OCI-LY1 (cell line): ENCODE measurements around the gene NDUFA5.

Experiments
- H2AFZ ChIP-seq: fragments of 200-600 bp; sonication (generic), shearing (Covaris generic); 2 replicates; pipeline ENCODE4 v1.6.0; 2014; ENCODE audit warnings: antibody characterized with exemption, mild to moderate bottlenecking, low read length
- H3F3A ChIP-seq: fragments of 200-600 bp; sonication (generic), shearing (Covaris generic); 2 replicates; pipeline ENCODE4 v1.6.0; 2014; ENCODE audit warnings: mild to moderate bottlenecking, antibody characterized with exemption, low read length, moderate library complexity; ENCODE audit not compliant: insufficient read depth
- H3K27ac ChIP-seq: fragments of 200-600 bp; sonication (generic); 2 replicates; pipeline ENCODE4 v1.5.1; 2014; ENCODE audit warnings: low read length, mixed run types, mild to moderate bottlenecking, low read depth; ENCODE audit not compliant: poor library complexity, severe bottlenecking
- H3K27me3 ChIP-seq: fragments of 200-600 bp; sonication (generic); 2 replicates; pipeline ENCODE4 v1.6.0; 2014; ENCODE audit warnings: antibody characterized with exemption, mild to moderate bottlenecking, low read length, moderate library complexity; ENCODE audit not compliant: insufficient read depth
- H3K36me3 ChIP-seq: fragments of 200-600 bp; sonication (generic); 2 replicates; pipeline ENCODE4 v1.6.1; 2014; ENCODE audit warnings: mild to moderate bottlenecking, antibody characterized with exemption, low read length, moderate library complexity, mixed read lengths; ENCODE audit not compliant: insufficient read depth
- H3K4me1 ChIP-seq: fragments of 200-600 bp; sonication (generic); 2 replicates; pipeline ENCODE4 v1.5.1; 2014; ENCODE audit warnings: mild to moderate bottlenecking, low read length, moderate library complexity; ENCODE audit not compliant: insufficient read depth, severe bottlenecking
- H3K4me2 ChIP-seq: fragments of 200-600 bp; sonication (generic), shearing (Covaris generic); 2 replicates; pipeline ENCODE4 v1.6.1; 2014; ENCODE audit warnings: low read length
- H3K4me3 ChIP-seq: fragments of 200-600 bp; sonication (generic); 2 replicates; pipeline ENCODE4 v1.5.1; 2014; ENCODE audit warnings: low read length, low read depth, mild to moderate bottlenecking, mixed read lengths; ENCODE audit not compliant: poor library complexity, severe bottlenecking
- H3K79me2 ChIP-seq: fragments of 200-600 bp; shearing (Covaris generic); 2 replicates; pipeline ENCODE4 v1.6.1; 2016; ENCODE audit warnings: mixed run types, low read length, mixed read lengths; ENCODE audit not compliant: insufficient read depth
- H3K9ac ChIP-seq: fragments of 200-600 bp; sonication (generic), shearing (Covaris generic); 2 replicates; pipeline ENCODE4 v1.6.1; 2014; ENCODE audit warnings: mild to moderate bottlenecking, low read length, mixed read lengths
- H3K9me2 ChIP-seq: fragments of 200-600 bp; sonication (generic), shearing (Covaris generic); 2 replicates; pipeline ENCODE4 v1.6.1; 2014; ENCODE audit warnings: low read depth, mild to moderate bottlenecking, low read length, mixed read lengths
- H3K9me3 ChIP-seq: fragments of 200-600 bp; shearing (Covaris generic); 2 replicates; pipeline ENCODE4 v1.6.1; 2014; ENCODE audit warnings: low read length, mixed read lengths
- H4K20me1 ChIP-seq: fragments of 200-600 bp; sonication (generic), shearing (Covaris generic); 2 replicates; pipeline ENCODE4 v1.6.0; 2016; ENCODE audit warnings: mild to moderate bottlenecking, low read length; ENCODE audit not compliant: insufficient read depth
- CTCF ChIP-seq: fragments of 200-600 bp; sonication (generic), shearing (Covaris generic); IDR thresholded peaks from 2 replicates; pipeline ENCODE4 v1.5.1; 2017; ENCODE audit warnings: mild to moderate bottlenecking, antibody characterized with exemption, low read length, moderate library complexity, mixed read lengths
- EZH2 ChIP-seq: fragments of 200-600 bp; sonication (generic), shearing (Covaris generic); IDR thresholded peaks from 2 replicates; pipeline ENCODE4 v1.8.0; 2017; ENCODE audit warnings: borderline replicate concordance, mixed run types, mild to moderate bottlenecking, antibody characterized with exemption, low read length, moderate library complexity, mixed read lengths

NDUFA5 gene

DNA sequence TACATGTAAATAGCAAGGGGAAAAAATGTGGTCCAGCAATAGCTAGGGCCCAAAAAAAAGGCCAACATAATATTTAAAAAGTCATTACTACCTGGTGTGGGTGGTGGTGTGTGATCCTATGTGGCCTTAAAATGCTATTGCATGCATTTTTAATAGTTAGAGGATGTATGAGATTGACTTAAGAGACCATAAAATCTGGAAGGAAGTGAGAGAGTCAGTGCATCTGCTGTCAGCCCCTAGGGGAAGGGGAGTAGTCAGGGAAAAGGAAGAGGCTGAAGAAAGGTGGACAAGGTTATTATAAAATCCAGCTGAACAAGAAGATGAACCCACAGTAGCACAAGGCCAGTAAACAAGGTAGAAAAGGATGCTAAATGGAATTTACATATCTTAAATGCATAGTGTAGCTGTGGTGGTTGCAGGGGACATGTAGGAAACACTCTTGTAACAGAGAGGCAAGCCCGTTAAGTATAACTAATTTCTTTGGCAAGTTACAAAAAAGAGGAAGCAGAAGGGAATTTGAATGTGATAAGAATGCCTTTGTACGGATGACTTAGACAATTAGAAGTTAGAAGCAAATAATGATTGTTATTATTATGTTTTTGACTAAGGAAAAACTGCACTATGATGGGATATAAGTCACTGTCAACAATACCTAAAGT, 11.9 kb upstream of the NDUFA5 start:
- H3K9ac ChIP-seq = no peak overlapping the region
- H3K27me3 ChIP-seq = no peaks in the 10 kb centered on the region
- H3K4me3 ChIP-seq = no peak overlapping the region

DNA sequence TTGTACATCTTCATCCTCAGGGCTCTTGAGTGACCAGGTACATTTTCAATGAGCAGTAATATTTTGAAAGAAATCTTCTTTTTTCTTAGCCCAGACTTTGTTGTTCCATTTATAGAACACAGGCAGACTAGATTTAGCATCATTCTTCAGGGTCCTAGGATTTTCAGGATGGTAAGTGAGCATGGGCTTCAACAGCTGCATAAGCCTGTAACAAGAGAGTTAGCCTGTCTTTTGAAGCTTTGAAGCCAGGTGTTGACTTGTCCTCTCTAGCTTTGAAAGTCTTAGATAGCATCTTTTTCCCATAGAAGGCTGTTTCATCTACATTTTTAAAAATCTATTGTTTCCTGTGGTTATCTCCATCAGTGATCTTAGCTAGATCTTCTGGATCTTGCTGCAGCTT, 4.5 kb upstream of the NDUFA5 start:
- TF ChIP-seq CTCF = no peak
- TF ChIP-seq EZH2 = no peak
- Histone ChIP-seq H2AFZ (no peak overlapping the region), H3K9me3 (no peaks in the 10 kb centered on the region), H3K9ac (no peak overlapping the region), H3F3A (no peaks in the 10 kb centered on the region; the same call in 1 of the 2 replicates), H3K9me2 (no peaks in the 10 kb centered on the region), H3K36me3 (no peaks in the 10 kb centered on the region), H3K4me2 (no peak overlapping the region), H4K20me1 (no peaks in the 10 kb centered on the region), H3K27me3 (no peaks in the 10 kb centered on the region), H3K79me2 (peaks cover 4% of the 10 kb centered on the region; the same call in 1 of the 2 replicates), H3K4me1 (peaks cover 6% of the 10 kb centered on the region), H3K4me3 (no peak overlapping the region), H3K27ac (no peak overlapping the region)

More for the DNA sequence above, 11.9 kb upstream of the NDUFA5 start:
- H4K20me1 ChIP-seq = no peaks in the 10 kb centered on the region
- no peak overlapping the region for H2AFZ ChIP-seq
- no peaks in the 10 kb centered on the region for H3K4me1 ChIP-seq
- H3K27ac ChIP-seq = no peak overlapping the region
- H3K4me2 ChIP-seq = no peak overlapping the region
- no peaks in the 10 kb centered on the region for H3K36me3 ChIP-seq
- H3K9me3 ChIP-seq = no peaks in the 10 kb centered on the region
- no peaks in the 10 kb centered on the region for H3K9me2 ChIP-seq
- no peak for TF ChIP-seq CTCF
- no peak for TF ChIP-seq EZH2
- H3F3A ChIP-seq = no peaks in the 10 kb centered on the region
- no peaks in the 10 kb centered on the region for H3K79me2 ChIP-seq

GRCh38 chr7:123558289-123558874, 764 bp upstream of the NDUFA5 start:
- Histone ChIP-seq H3K4me1 (peaks cover 30% of the 10 kb centered on the region), H3K4me2 (peak overlapping the region; percentile 85), H4K20me1 (no peaks in the 10 kb centered on the region), H3K9me2 (no peaks in the 10 kb centered on the region), H3F3A (no peaks in the 10 kb centered on the region), H3K27me3 (no peaks in the 10 kb centered on the region), H3K9ac (peak overlapping the region; percentile 87), H2AFZ (peak overlapping the region; percentile 97), H3K27ac (no peak overlapping the region), H3K4me3 (peak overlapping the region; percentile 83), H3K79me2 (peaks cover 11% of the 10 kb centered on the region; the same call in 1 of the 2 replicates), H3K36me3 (peaks cover 22% of the 10 kb centered on the region), H3K9me3 (no peaks in the 10 kb centered on the region)
- TF ChIP-seq EZH2 = no peak
